ENCODE data around the gene SLC39A11. TPM values are rescaled to one million over a fixed set of nuclear protein-coding genes. Genes with fewer than 3 reads are reported as not detected.

Gene SLC39A11
- polyA plus RNA-seq, 3 donors: 16.6 to 27.9 (median 26.6) TPM

GRCh38 chr17:72926171-72926570 lies 166.3 kb downstream of the SLC39A11 start:
- intact Hi-C loops (cut with micrococcal nuclease): no loop called here
- Histone ChIP-seq H4K20me1 (ENCODE audit: insufficient read depth, low read length) (peaks cover 12% of the 10 kb centered on the region), H3K79me2 (ENCODE audit: insufficient read depth, low read length) (no peaks in the 10 kb centered on the region), H3K4me1 (ENCODE audit: control insufficient read depth in 1 of 2, insufficient read depth in 2 of 2, low read length in 2 of 2) (no peaks in the 10 kb centered on the region), H3K27me3 (ENCODE audit: control insufficient read depth in 2 of 2, insufficient read depth in 2 of 2, low read length in 2 of 2) (no peaks in the 10 kb centered on the region), H2AFZ (ENCODE audit: insufficient read depth, low read depth, low read length, poor library complexity, severe bottlenecking) (no peak overlapping the region), H3K4me2 (replicated peaks; ENCODE audit: extremely low read depth, low read length, poor library complexity, severe bottlenecking) (no peak overlapping the region), H3K9me3 (replicated peaks in 1 of 2; ENCODE audit: control insufficient read depth in 1 of 2, insufficient read depth in 1 of 2, low read length in 2 of 2) (no peaks in the 10 kb centered on the region), H3K36me3 (replicated peaks in 1 of 2; ENCODE audit: control insufficient read depth in 1 of 2, insufficient read depth in 2 of 2, low read length in 2 of 2) (peaks cover 4 to 42% of the 10 kb centered on the region in 2 donors), H3K27ac (ENCODE audit: low read depth in 1 of 2, low read length in 2 of 2) (no peak overlapping the region), H3K9ac (ENCODE audit: insufficient read depth, low read length, poor library complexity, severe bottlenecking) (no peak overlapping the region), H3K4me3 (replicated peaks in 1 of 3; ENCODE audit: low read depth in 2 of 3, low read length in 3 of 3) (no peak overlapping the region)
- TF ChIP-seq CTCF (IDR thresholded peaks at IDR 0.05): no peak
- DNase-seq: no peak
- Mint-ChIP-seq H3K4me1 (no peaks in the 10 kb centered on the region), H3K36me3 (peaks cover 32 to 38% of the 10 kb centered on the region in 2 donors), H3K27ac (no peak overlapping the region), H3K4me3 (no peak overlapping the region), H3K9me3 (no peaks in the 10 kb centered on the region), H3K27me3 (ENCODE audit: low read depth in 3 of 3) (peaks cover 0 to 5% (median 0%) of the 10 kb centered on the region in 3 donors)
- 100% methylated on average over 1 of the region's 1 CpG for WGBS (ENCODE audit: insufficient coverage)

GRCh38 chr17:72924196-72924595 lies 168.3 kb downstream of the SLC39A11 start:
- Histone ChIP-seq H3K79me2 (ENCODE audit: insufficient read depth, low read length) (no peaks in the 10 kb centered on the region), H2AFZ (ENCODE audit: insufficient read depth, low read depth, low read length, poor library complexity, severe bottlenecking) (no peak overlapping the region), H4K20me1 (ENCODE audit: insufficient read depth, low read length) (peaks cover 4% of the 10 kb centered on the region), H3K36me3 (replicated peaks in 1 of 2; ENCODE audit: control insufficient read depth in 1 of 2, insufficient read depth in 2 of 2, low read length in 2 of 2) (peaks cover 6 to 48% of the 10 kb centered on the region in 2 donors), H3K27ac (ENCODE audit: low read depth in 1 of 2, low read length in 2 of 2) (no peak overlapping the region), H3K9ac (ENCODE audit: insufficient read depth, low read length, poor library complexity, severe bottlenecking) (no peak overlapping the region), H3K4me2 (replicated peaks; ENCODE audit: extremely low read depth, low read length, poor library complexity, severe bottlenecking) (no peak overlapping the region), H3K27me3 (ENCODE audit: control insufficient read depth in 2 of 2, insufficient read depth in 2 of 2, low read length in 2 of 2) (no peaks in the 10 kb centered on the region), H3K4me3 (replicated peaks in 1 of 3; ENCODE audit: low read depth in 2 of 3, low read length in 3 of 3) (no peak overlapping the region), H3K4me1 (ENCODE audit: control insufficient read depth in 1 of 2, insufficient read depth in 2 of 2, low read length in 2 of 2) (no peaks in the 10 kb centered on the region), H3K9me3 (replicated peaks in 1 of 2; ENCODE audit: control insufficient read depth in 1 of 2, insufficient read depth in 1 of 2, low read length in 2 of 2) (no peaks in the 10 kb centered on the region)
- WGBS (ENCODE audit: insufficient coverage): no CpG with 5 or more reads among the region's 2 CpGs
- H3K4me3 Mint-ChIP-seq: no peak overlapping the region
- no peak for TF ChIP-seq CTCF (IDR thresholded peaks at IDR 0.05)
- H3K4me1 Mint-ChIP-seq: no peaks in the 10 kb centered on the region
- peaks cover 0 to 3% (median 0%) of the 10 kb centered on the region in 7 donors for H3K9me3 Mint-ChIP-seq
- intact Hi-C loops (cut with micrococcal nuclease): no loop called here
- peaks cover 0 to 5% (median 0%) of the 10 kb centered on the region in 3 donors for H3K27me3 Mint-ChIP-seq (ENCODE audit: low read depth in 3 of 3)
- no peak for DNase-seq
- no peak overlapping the region for H3K27ac Mint-ChIP-seq
- H3K36me3 Mint-ChIP-seq: peaks cover 39 to 43% of the 10 kb centered on the region in 2 donors
